ENCODE data around the gene ZNF506.
"Not testable (repeated sequence)": the region's sequence is repeated elsewhere in the genome, so short reads cannot be mapped to it uniquely, and the experiment has no call there.

The ZNF506 gene

GRCh38 chr19:19781791-19782190 is 39.8 kb downstream of the ZNF506 start:
- not testable (repeated sequence) for DNase-seq (ENCODE audit: low read depth, low spot score)

GRCh38 chr19:19778666-19779065 is 42.9 kb downstream of the ZNF506 start:
- DNase-seq (ENCODE audit: low read depth, low spot score) = no peak

DNA sequence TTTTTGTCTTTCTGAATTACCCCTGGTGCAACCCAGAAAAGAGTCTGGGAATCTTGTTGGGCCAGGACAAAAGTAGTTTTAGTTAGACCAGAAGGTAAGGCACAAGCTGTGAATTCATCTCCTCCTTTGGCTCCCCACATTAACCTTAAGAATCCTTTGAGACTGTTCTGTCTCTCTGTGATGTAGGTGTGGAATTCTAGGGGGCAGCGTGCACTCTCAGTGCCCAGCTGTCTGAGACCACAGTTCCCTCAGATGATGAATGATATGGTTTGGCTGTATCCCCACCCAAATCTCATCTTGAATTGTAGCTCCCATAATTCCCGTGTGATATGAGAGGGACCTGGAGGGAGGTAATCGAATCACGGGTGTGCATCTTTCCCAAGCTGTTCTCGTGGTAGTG is 43.9 kb downstream of the ZNF506 start:
- DNase-seq (ENCODE audit: low read depth, low spot score) = no peak

GRCh38 chr19:19776206-19777008 is 45.1 kb downstream of the ZNF506 start:
- DNase-seq (ENCODE audit: low read depth, low spot score) = peak; percentile 98

DNA sequence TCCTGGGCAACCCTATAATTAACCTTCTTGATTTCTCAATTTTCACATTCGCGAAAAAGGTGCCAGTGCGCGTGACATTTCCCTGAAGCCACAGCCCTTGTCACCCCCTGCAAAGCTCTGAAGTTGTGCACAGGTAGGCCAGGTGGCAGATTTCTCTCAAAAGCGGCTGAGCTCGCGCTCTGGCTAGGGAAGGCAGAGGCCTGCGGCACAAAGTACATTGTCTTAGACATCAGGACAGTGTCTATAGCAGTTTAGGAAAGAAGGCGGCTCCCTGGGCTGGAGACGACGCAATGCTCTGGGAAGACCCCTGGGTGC is 45.7 kb downstream of the ZNF506 start:
- DNase-seq (ENCODE audit: low read depth, low spot score) = no peak

DNA sequence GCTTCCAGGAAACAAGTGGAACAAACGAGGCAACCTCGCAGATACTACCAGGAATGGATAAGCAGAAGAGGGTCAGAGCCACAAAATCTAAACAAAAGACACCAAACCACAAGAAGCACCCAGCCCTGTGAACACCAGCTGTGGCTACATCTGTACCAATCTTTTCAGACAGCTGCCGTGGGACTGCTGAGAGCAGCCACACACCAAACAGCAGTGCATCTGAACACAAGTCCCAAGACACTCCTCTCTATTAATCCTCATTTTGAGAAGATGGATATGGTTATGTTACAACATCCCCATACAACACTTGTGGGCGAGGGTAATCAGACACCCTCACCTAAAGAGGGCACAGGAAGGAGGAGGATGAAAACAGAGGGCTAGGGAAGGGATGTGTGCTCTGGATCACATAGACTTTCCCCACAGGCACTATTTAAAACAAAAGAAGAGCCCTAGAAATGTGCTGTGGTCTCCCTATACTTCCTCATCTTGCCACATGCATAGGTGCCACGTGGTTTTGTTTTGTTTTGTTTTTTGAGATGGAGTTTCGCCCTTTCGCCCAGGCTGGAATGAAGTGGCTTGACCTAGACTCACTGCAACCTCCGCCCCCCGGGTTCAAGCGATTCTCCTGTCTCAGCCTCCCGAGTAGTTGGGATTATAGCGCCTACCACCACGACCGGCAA is 47.1 kb downstream of the ZNF506 start:
- no peak for DNase-seq (ENCODE audit: low read depth, low spot score)

DNA sequence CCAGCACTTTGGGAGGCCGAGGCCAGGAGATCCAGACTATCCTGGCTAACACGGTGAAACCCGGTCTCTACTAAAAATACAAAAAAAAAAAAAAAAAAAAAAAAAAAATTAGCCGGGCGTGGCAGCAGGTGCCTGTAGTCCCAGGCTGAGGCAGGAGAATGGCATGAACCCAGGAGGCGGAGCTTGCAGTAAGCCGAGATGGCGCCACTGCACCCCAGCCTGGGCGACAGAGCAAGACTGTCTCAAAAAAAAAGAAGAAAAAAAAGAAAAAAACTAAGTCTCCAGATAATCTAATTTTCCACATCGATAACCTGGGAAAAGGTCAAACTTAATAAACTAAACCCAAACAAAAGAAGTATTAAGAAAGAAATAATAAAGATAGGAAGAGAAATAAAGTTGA is 49.6 kb downstream of the ZNF506 start:
- DNase-seq (ENCODE audit: low read depth, low spot score) = not testable (repeated sequence)

DNA sequence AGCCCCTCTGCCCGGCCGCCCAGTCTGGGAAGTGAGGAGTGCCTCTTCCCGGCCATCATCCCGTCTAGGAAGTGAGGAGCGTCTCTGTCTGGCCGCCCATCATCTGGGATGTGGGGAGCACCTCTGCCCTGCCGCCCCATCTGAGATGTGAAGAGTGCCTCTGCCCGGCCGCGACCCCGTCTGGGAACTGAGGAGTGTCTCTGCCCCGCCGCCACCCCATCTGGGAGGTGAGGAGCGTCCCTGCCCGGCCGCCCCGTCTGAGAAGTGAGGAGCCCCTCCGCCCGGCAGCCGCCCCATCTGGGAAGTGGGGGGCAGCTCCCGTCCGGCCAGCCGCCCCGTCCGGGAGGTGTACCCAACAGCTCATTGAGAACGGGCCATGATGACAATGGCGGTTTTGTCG is 51.6 kb downstream of the ZNF506 start:
- not testable (repeated sequence) for DNase-seq (ENCODE audit: low read depth, low spot score)

- no peak for DNase-seq (ENCODE audit: low read depth, low spot score)
Measured at GRCh38 chr19:19758164-19758563, 63.4 kb downstream of the ZNF506 start.

DNA sequence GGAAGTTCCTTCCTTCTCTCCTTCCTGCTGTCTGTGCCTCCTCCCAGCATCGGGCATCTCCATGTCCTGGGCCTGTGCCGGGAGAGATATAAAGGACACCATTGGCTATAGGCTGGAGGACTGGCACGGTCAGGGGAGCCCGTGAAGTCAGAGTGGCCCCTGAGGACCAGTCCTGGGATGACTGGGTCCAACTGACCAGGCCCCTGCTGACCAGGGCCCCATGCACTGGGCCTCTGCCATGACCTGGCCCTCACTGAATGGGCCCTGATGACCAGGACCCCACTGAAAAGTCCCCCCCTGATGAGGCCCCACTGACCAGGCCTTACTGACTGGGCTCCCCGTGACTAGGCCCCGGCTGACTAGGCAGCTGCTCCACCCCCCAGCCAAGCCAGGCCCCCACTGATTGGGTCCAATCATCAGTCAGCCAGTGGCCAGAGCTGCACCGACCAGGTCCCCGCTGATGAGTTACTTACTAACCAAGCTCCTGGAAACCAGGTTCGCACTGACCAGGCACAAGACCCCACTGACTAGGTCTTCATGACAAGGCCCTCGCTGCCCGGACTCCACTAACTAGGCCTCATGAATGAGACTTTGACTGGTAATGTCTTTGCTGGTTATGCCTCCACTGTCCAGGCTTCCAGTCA is 68.7 kb downstream of the ZNF506 start:
- no peak for DNase-seq (ENCODE audit: low read depth, low spot score)

DNA sequence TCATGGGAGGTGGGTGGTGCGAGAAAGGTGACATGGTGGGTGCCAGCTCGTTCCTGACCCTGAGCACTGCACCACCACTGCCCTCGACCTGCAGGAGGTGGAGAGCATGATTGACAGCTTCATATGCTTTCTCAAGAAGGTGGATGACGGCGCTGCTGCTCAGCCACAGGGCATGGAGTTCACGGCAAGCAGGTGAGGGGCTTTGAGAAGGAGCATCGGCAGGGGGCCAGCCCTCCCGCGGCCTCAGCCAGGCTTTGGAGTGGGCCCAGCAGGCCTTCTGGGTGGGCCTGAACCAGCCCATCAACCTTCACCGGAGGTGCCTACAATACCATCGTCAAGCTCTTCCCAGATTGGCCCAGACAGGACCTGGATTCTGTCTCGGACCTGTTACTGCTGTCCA is 69.7 kb downstream of the ZNF506 start:
- DNase-seq (ENCODE audit: low read depth, low spot score) = no peak

GRCh38 chr19:19750842-19751790 is 70.4 kb downstream of the ZNF506 start:
- DNase-seq (ENCODE audit: low read depth, low spot score) = no peak

DNA sequence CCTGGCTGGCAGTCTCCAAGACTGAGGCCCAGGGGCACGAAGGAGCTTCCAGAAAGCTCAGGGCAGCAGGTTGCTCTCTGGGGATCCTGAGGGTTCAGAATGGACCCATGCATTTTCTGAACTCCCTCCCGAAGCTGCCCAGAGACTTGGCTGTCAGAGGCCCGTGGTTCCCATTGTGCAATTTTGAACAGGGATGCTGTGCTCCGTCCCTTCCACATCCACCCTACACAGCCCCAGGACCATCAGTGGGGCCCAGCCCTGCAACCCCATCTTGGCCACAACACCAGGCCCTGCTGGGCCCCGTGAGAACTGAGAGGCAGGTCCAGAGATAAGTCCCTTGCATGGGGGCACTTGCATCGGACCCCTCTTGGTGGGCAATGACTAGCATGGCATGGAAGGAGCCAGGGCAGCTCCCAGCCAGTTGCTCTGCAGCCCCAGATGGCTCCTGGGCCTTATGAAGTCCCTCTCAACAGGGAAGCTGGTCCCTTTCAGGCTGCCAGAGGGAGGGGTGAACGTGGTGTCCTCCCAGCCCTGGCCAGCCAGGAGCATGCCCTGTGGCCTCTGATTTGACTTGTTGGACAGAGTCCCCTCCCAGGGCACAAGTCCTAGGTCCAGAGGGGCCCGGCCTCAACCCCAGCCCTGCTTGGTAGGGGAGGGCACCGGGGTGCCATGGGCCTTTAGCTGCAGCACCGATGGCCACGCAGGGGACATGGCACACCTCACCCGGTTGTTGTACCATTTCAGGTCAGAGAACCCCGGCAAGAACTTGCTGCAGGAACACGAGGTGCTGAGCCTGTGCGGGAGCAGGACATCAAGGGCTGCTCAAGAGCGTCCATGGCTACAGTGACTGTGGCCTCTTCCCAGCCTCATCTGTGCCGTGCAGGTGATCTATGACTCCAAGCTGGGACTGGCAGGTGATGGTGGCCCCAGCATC is 71.4 kb downstream of the ZNF506 start:
- DNase-seq (ENCODE audit: low read depth, low spot score) = no peak

- no peak for DNase-seq (ENCODE audit: low read depth, low spot score)
Measured at GRCh38 chr19:19749117-19749907, 72.2 kb downstream of the ZNF506 start.

- no peak for DNase-seq (ENCODE audit: low read depth, low spot score)
Measured at GRCh38 chr19:19748249-19748938, 73.2 kb downstream of the ZNF506 start.

DNA sequence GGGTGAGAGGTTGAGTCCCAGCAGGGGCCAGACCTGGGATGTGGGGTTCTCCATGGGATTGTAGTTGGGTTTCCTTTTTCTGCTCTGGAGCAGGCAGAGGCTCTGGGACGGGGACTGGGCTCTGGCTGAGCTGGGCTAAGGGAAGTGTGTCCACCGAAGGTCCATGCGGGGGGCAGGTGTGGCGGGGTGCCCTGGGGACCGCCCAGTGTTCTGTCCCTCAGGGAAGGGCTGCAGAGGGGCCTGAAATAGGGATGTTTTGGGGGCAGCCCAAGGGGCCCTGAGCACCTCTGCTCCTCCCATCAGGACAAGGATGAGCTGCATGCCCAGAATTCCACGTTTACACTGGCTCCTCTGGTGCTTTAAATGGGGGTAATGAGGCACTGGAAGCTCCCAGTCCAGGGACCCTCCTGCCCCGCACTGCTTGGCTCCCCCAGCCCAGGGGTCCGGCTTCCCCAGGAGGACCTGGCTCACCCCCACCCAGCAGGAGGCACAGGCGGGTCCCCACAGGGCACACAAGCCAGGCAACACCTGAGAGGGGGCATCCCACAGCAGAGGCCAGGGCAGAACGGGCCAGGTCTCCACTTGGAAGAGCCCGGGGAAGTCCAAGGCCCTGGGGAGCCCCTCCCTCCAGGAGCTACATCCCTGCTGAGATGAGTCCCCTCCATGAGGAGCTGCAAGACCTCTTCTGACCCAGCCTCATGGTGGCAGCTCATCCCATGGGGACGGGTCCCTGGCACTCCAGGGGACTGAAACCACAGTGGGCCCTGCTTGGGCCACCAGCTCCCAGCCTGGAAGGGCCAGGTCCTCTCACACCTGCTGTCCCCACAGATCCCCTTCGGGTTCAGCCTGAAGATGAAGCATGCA is 74.0 kb downstream of the ZNF506 start:
- no peak for DNase-seq (ENCODE audit: low read depth, low spot score)

DNA sequence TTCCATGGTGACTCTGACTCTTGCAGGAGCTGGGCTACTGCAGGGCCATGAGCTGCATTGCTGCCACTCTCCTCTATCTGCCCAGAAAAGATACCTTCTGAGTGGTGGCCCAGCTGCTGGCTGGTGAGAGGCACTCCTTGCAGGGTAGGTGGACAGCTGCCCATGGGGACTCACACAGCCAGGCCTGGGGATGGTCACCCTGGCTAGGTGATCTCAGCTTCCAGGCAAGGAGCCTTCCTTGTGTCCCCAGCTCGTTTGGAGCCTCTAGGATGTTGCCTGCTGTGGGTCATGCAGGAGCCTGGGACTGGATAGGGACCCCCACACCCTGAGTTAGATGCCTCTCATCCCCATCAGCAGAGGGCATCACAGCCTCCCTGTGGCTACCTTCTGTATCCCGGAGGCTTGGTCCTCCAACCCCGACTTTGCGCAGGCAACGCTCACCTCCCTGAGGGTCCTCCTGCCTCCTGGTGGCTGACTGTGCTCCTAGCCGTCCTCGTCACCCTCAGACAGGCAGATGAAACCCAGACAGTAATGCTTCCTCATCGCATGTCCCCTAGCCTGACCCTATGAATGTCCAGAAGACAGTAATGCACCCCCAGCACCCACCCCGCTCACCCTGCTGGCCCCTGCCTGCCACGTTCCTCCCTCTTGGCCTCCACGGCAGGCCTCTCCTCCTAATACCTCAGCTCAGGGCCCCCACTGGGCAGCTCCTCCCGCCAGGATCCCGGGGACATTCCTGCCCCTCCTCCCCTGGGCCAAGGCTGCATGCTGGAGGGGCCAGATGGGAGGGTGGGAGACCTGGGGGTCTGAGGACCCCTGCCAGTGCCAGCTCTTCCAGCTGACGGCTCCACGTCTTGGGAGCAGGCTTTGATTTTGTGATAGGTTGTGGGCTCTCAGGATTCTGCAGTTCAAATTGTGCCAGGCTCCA is 75.0 kb downstream of the ZNF506 start:
- no peak for DNase-seq (ENCODE audit: low read depth, low spot score)
